ENCODE data around the gene ZNF438.

ZNF438 gene

GRCh38 chr10:30836406-30836805, 195.3 kb downstream of the ZNF438 start:
- no peak for DNase-seq

GRCh38 chr10:30835146-30835545, 196.5 kb downstream of the ZNF438 start:
- no peak for DNase-seq

- DNase-seq: no peak
These were observed 197.0 kb downstream of the ZNF438 start for GRCh38 chr10:30834651-30835050.

- no peak for DNase-seq
These were observed 197.5 kb downstream of the ZNF438 start for GRCh38 chr10:30834153-30834552.

GRCh38 chr10:30833628-30833970, 198.1 kb downstream of the ZNF438 start:
- DNase-seq: no peak

- DNase-seq: no peak
These were observed 198.7 kb downstream of the ZNF438 start for GRCh38 chr10:30832749-30833627.

GRCh38 chr10:30832001-30832748, 199.5 kb downstream of the ZNF438 start:
- DNase-seq: no peak

- no peak for DNase-seq
These were observed 200.2 kb downstream of the ZNF438 start for GRCh38 chr10:30831426-30831825.

GRCh38 chr10:30830315-30831230, 201.1 kb downstream of the ZNF438 start:
- DNase-seq: no peak

GRCh38 chr10:30829901-30830300, 201.8 kb downstream of the ZNF438 start:
- DNase-seq: no peak

GRCh38 chr10:30828680-30829079, 203.0 kb downstream of the ZNF438 start:
- DNase-seq: no peak

GRCh38 chr10:30828164-30828563, 203.5 kb downstream of the ZNF438 start:
- no peak for DNase-seq

GRCh38 chr10:30827531-30828120, 204.0 kb downstream of the ZNF438 start:
- no peak for DNase-seq

- no peak for DNase-seq
These were observed 205.0 kb downstream of the ZNF438 start for GRCh38 chr10:30826679-30827078.

- no peak for DNase-seq
These were observed 206.2 kb downstream of the ZNF438 start for GRCh38 chr10:30825495-30825894.

- DNase-seq: no peak
These were observed 206.6 kb downstream of the ZNF438 start for GRCh38 chr10:30825022-30825421.

GRCh38 chr10:30823651-30824050, 208.0 kb downstream of the ZNF438 start:
- no peak for DNase-seq

GRCh38 chr10:30822693-30823465, 208.8 kb downstream of the ZNF438 start:
- DNase-seq: no peak

- no peak for DNase-seq
These were observed 209.5 kb downstream of the ZNF438 start for GRCh38 chr10:30821994-30822692.

GRCh38 chr10:30821261-30821993, 210.2 kb downstream of the ZNF438 start:
- no peak for DNase-seq

Data from activated T-cell treated with anti-CD3 and anti-CD28 coated beads, Interleukin-2, amount 50 U/mL, for 48 hours (primary cell).